ENCODE measurements around the gene ZSWIM7.
A peak's percentile ranks its signal among the peaks of the same experiment; 100 is the strongest.
"Not testable (repeated sequence)": the region's sequence is repeated elsewhere in the genome, so short reads cannot be mapped to it uniquely, and the experiment has no call there.

The ZSWIM7 gene

GRCh38 chr17:15952916-15953790 lies 46.4 kb downstream of the ZSWIM7 start:
- Mint-ChIP-seq H3K27me3 (peaks cover 3% of the 10 kb centered on the region), H3K4me1 (peaks cover 22% of the 10 kb centered on the region), H3K4me3 (no peak overlapping the region), H3K27ac (no peak overlapping the region), H3K9me3 (no peaks in the 10 kb centered on the region)
- no peak for ATAC-seq
- DNase-seq, result no peak

GRCh38 chr17:15952048-15952532 lies 47.4 kb downstream of the ZSWIM7 start:
- Mint-ChIP-seq H3K27me3 (no peaks in the 10 kb centered on the region), H3K27ac (no peak overlapping the region), H3K9me3 (no peaks in the 10 kb centered on the region), H3K4me3 (no peak overlapping the region), H3K4me1 (peaks cover 14% of the 10 kb centered on the region)
- ATAC-seq (no peak), DNase-seq (no peak)

- ATAC-seq (peak; percentile 26), DNase-seq (no peak)
- Mint-ChIP-seq H3K27ac (no peak overlapping the region), H3K27me3 (peaks cover 6% of the 10 kb centered on the region), H3K9me3 (no peaks in the 10 kb centered on the region), H3K4me1 (peaks cover 14% of the 10 kb centered on the region), H3K4me3 (no peak overlapping the region)
These were observed 48.0 kb downstream of the ZSWIM7 start for GRCh38 chr17:15951368-15952047.

- peaks cover 26% of the 10 kb centered on the region for H3K27me3 Mint-ChIP-seq
- DNase-seq, result no peak
- ATAC-seq, result no peak
These were observed 51.3 kb downstream of the ZSWIM7 start for GRCh38 chr17:15947976-15948752.

GRCh38 chr17:15947271-15947670 lies 52.2 kb downstream of the ZSWIM7 start:
- DNase-seq (no peak), ATAC-seq (no peak)
- H3K4me3 Mint-ChIP-seq, result no peak overlapping the region
- H3K4me1 Mint-ChIP-seq, result peaks cover 26% of the 10 kb centered on the region
- H3K9me3 Mint-ChIP-seq, result no peaks in the 10 kb centered on the region
- H3K27me3 Mint-ChIP-seq, result peaks cover 35% of the 10 kb centered on the region
- H3K27ac Mint-ChIP-seq, result no peak overlapping the region

More at GRCh38 chr17:15947976-15948752, 51.3 kb downstream of the ZSWIM7 start:
- H3K4me1 Mint-ChIP-seq, result peaks cover 26% of the 10 kb centered on the region
- H3K9me3 Mint-ChIP-seq, result no peaks in the 10 kb centered on the region
- H3K27ac Mint-ChIP-seq, result no peak overlapping the region
- H3K4me3 Mint-ChIP-seq, result no peak overlapping the region

- DNase-seq (no peak), ATAC-seq (no peak)
- no peaks in the 10 kb centered on the region for H3K9me3 Mint-ChIP-seq
- no peak overlapping the region for H3K27ac Mint-ChIP-seq
- H3K27me3 Mint-ChIP-seq, result peaks cover 36% of the 10 kb centered on the region
- H3K4me3 Mint-ChIP-seq, result peak overlapping the region in 1 of 2 donors; percentile 7
- peaks cover 26% of the 10 kb centered on the region for H3K4me1 Mint-ChIP-seq
These were observed 52.8 kb downstream of the ZSWIM7 start for GRCh38 chr17:15946611-15947120.

- H3K4me3 Mint-ChIP-seq, result peak overlapping the region; percentile 81 to 86
- H3K4me1 Mint-ChIP-seq, result peaks cover 26% of the 10 kb centered on the region
- peak; percentile 29 for ATAC-seq
- H3K27ac Mint-ChIP-seq, result no peak overlapping the region
- DNase-seq, result no peak
- H3K27me3 Mint-ChIP-seq, result peaks cover 36% of the 10 kb centered on the region
- no peaks in the 10 kb centered on the region for H3K9me3 Mint-ChIP-seq
These were observed 53.8 kb downstream of the ZSWIM7 start for GRCh38 chr17:15945527-15946191.

- H3K4me1 Mint-ChIP-seq, result peaks cover 26% of the 10 kb centered on the region
- ATAC-seq (peak; percentile 85), DNase-seq (peak; percentile 66 to 78)
- H3K27ac Mint-ChIP-seq, result peak within 1 kb of the TSS; percentile 41 to 86
- H3K9me3 Mint-ChIP-seq, result no peaks in the 10 kb centered on the region
- H3K27me3 Mint-ChIP-seq, result peaks cover 36% of the 10 kb centered on the region
- H3K4me3 Mint-ChIP-seq, result peak within 1 kb of the TSS; percentile 86 to 93
These were observed 54.6 kb downstream of the ZSWIM7 start, which contains the start of gene ADORA2B for GRCh38 chr17:15944759-15945526. TSS of gene ADORA2B (plus strand) at chr17:15945130. CDS start at chr17:15945249, 119 bp downstream.

- DNase-seq (no peak), ATAC-seq (no peak)
- no peaks in the 10 kb centered on the region for H3K9me3 Mint-ChIP-seq
- H3K4me3 Mint-ChIP-seq, result peak overlapping the region; percentile 86 to 93
- peak overlapping the region; percentile 41 to 86 for H3K27ac Mint-ChIP-seq
- H3K27me3 Mint-ChIP-seq, result peaks cover 36% of the 10 kb centered on the region
- peaks cover 26% of the 10 kb centered on the region for H3K4me1 Mint-ChIP-seq
These were observed 55.3 kb downstream of the ZSWIM7 start for GRCh38 chr17:15943971-15944758.

- DNase-seq, result no peak
- Mint-ChIP-seq H3K9me3 (no peaks in the 10 kb centered on the region), H3K4me3 (no peak overlapping the region), H3K27me3 (peaks cover 36% of the 10 kb centered on the region), H3K4me1 (peaks cover 25% of the 10 kb centered on the region), H3K27ac (no peak overlapping the region)
- ATAC-seq, result no peak
These were observed 57.2 kb downstream of the ZSWIM7 start for GRCh38 chr17:15942207-15942833.

- DNase-seq (no peak), ATAC-seq (no peak)
- H3K27me3 Mint-ChIP-seq, result peaks cover 33% of the 10 kb centered on the region
- H3K4me3 Mint-ChIP-seq, result no peak overlapping the region
- peaks cover 19% of the 10 kb centered on the region for H3K4me1 Mint-ChIP-seq
- no peak overlapping the region for H3K27ac Mint-ChIP-seq
- H3K9me3 Mint-ChIP-seq, result no peaks in the 10 kb centered on the region
These were observed 57.7 kb downstream of the ZSWIM7 start for GRCh38 chr17:15941781-15942180.

GRCh38 chr17:15936481-15936880 lies 63.0 kb downstream of the ZSWIM7 start:
- H3K4me3 Mint-ChIP-seq, H3K4me1 Mint-ChIP-seq, ATAC-seq, H3K9me3 Mint-ChIP-seq, H3K27ac Mint-ChIP-seq, H3K27me3 Mint-ChIP-seq, DNase-seq: not testable (repeated sequence)

- Mint-ChIP-seq H3K4me3 (no peak overlapping the region), H3K9me3 (no peaks in the 10 kb centered on the region), H3K27me3 (peaks cover 10% of the 10 kb centered on the region), H3K4me1 (no peaks in the 10 kb centered on the region), H3K27ac (no peak overlapping the region)
- no peak for DNase-seq
- no peak for ATAC-seq
These were observed 63.6 kb downstream of the ZSWIM7 start for GRCh38 chr17:15935891-15936290.

Data from stimulated activated naive CD8-positive, alpha-beta T cell treated with anti-CD3 and anti-CD28 coated beads, Interleukin-15, amount 100 ng/mL, for 72 hours (primary cell).